ENCODE data around the gene ATP13A4. TPM values are rescaled to one million over a fixed set of nuclear protein-coding genes. Genes with fewer than 3 reads are reported as not detected.
A peak's percentile ranks its signal among the peaks of the same experiment; 100 is the strongest.

Gene ATP13A4
- total RNA-seq, result 10 to 100 TPM; 18.7 to 75.0 (median 35.3) TPM

- WGBS, result 42% methylated on average over 9 of the region's 9 CpGs
- Histone ChIP-seq H3K9me3 (no peaks in the 10 kb centered on the region), H3K4me1 (peaks cover 3% of the 10 kb centered on the region), H3K27ac (peak within 1 kb of the TSS; percentile 29), H3K4me3 (peak within 1 kb of the TSS; percentile 20), H3K27me3 (no peaks in the 10 kb centered on the region), H3K36me3 (no peaks in the 10 kb centered on the region)
- DNase-seq (ENCODE audit: low spot score in 2 of 2), result no peak
- TF ChIP-seq POLR2A (IDR thresholded peaks at IDR 0.05) (no peak), CTCF (IDR thresholded peaks at IDR 0.05) (no peak), EP300 (IDR thresholded peaks at IDR 0.05) (no peak), POLR2AphosphoS5 (IDR thresholded peaks at IDR 0.05) (no peak)
These were observed at the start of gene ATP13A4 for GRCh38 chr3:193554811-193555210. Gene ATP13A4, minus strand, starts transcription at chr3:193554895. Its CDS starts 96 bp downstream, at chr3:193554799.

GRCh38 chr3:193599393-193599792, 44.7 kb upstream of the ATP13A4 start:
- Histone ChIP-seq H3K36me3 (peaks cover 8% of the 10 kb centered on the region), H3K4me3 (no peak overlapping the region), H3K4me1 (peaks cover 16% of the 10 kb centered on the region), H3K9me3 (no peaks in the 10 kb centered on the region), H3K27me3 (no peaks in the 10 kb centered on the region), H3K27ac (no peak overlapping the region)
- TF ChIP-seq POLR2A (IDR thresholded peaks at IDR 0.05) (no peak), CTCF (IDR thresholded peaks at IDR 0.05) (no peak), EP300 (IDR thresholded peaks at IDR 0.05) (no peak), POLR2AphosphoS5 (IDR thresholded peaks at IDR 0.05) (no peak)
- DNase-seq (ENCODE audit: low spot score in 2 of 2), result no peak
- WGBS, result 89% methylated on average over 1 of the region's 1 CpG

GRCh38 chr3:193598202-193598601, 43.5 kb upstream of the ATP13A4 start:
- Histone ChIP-seq H3K36me3 (peaks cover 3% of the 10 kb centered on the region), H3K27me3 (no peaks in the 10 kb centered on the region), H3K27ac (no peak overlapping the region), H3K4me3 (no peak overlapping the region), H3K9me3 (no peaks in the 10 kb centered on the region), H3K4me1 (peaks cover 24% of the 10 kb centered on the region)
- 93% methylated on average over 2 of the region's 2 CpGs for WGBS
- no peak for TF ChIP-seq CTCF (IDR thresholded peaks at IDR 0.05)
- TF ChIP-seq POLR2A (IDR thresholded peaks at IDR 0.05), result no peak
- no peak for TF ChIP-seq POLR2AphosphoS5 (IDR thresholded peaks at IDR 0.05)
- TF ChIP-seq EP300 (IDR thresholded peaks at IDR 0.05), result no peak
- DNase-seq (ENCODE audit: low spot score in 2 of 2), result no peak

- TF ChIP-seq EP300 (IDR thresholded peaks at IDR 0.05) (no peak), CTCF (IDR thresholded peaks at IDR 0.05) (no peak), POLR2A (IDR thresholded peaks at IDR 0.05) (no peak), POLR2AphosphoS5 (IDR thresholded peaks at IDR 0.05) (no peak)
- WGBS, result 93% methylated on average over 5 of the region's 5 CpGs
These were observed 41.3 kb upstream of the ATP13A4 start for GRCh38 chr3:193595939-193596487.

GRCh38 chr3:193594946-193595689, 40.4 kb upstream of the ATP13A4 start:
- Histone ChIP-seq H3K4me3 (no peak overlapping the region), H3K4me1 (peaks cover 30% of the 10 kb centered on the region), H3K36me3 (peaks cover 3% of the 10 kb centered on the region), H3K9me3 (no peaks in the 10 kb centered on the region), H3K27ac (no peak overlapping the region), H3K27me3 (no peaks in the 10 kb centered on the region)
- 53% methylated on average over 1 of the region's 1 CpG for WGBS
- no peak for DNase-seq (ENCODE audit: low spot score in 2 of 2)
- TF ChIP-seq EP300 (IDR thresholded peaks at IDR 0.05) (no peak), CTCF (IDR thresholded peaks at IDR 0.05) (no peak), POLR2A (IDR thresholded peaks at IDR 0.05) (no peak), POLR2AphosphoS5 (IDR thresholded peaks at IDR 0.05) (no peak)

More at GRCh38 chr3:193595939-193596487, 41.3 kb upstream of the ATP13A4 start:
- H3K9me3 ChIP-seq, result no peaks in the 10 kb centered on the region
- no peak for DNase-seq (ENCODE audit: low spot score in 2 of 2)
- no peaks in the 10 kb centered on the region for H3K27me3 ChIP-seq
- H3K27ac ChIP-seq, result no peak overlapping the region
- peaks cover 30% of the 10 kb centered on the region for H3K4me1 ChIP-seq
- H3K36me3 ChIP-seq, result peaks cover 3% of the 10 kb centered on the region
- H3K4me3 ChIP-seq, result no peak overlapping the region
